ENCODE data around the gene HNF4A. TPM values are rescaled to one million over a fixed set of nuclear protein-coding genes. Genes with fewer than 3 reads are reported as not detected.

The HNF4A gene
- total and polyA plus RNA-seq, 2 of the 13 experiments (the other 11 are each of a cell fraction or from before 2014, with no cell fraction given), result 80.9 to 169 TPM

- TF ChIP-seq ZSCAN31 (CRISPR knock-in tag; IDR thresholded peaks at IDR 0.05; ENCODE audit: low read depth) (no peak), ZNF572 (CRISPR knock-in tag; IDR thresholded peaks at IDR 0.05) (0 out of 2 replicates have a peak, but pooled peaks have one; percentile 48), LCORL (IDR thresholded peaks at IDR 0.05) (no peak), LCORL (CRISPR knock-in tag; IDR thresholded peaks at IDR 0.05) (no peak), TRIM24 (CRISPR knock-in tag; IDR thresholded peaks at IDR 0.05) (no peak), ZNF275 (CRISPR knock-in tag; IDR thresholded peaks at IDR 0.05; ENCODE audit: borderline replicate concordance) (no peak), ZFYVE20 (CRISPR knock-in tag; IDR thresholded peaks at IDR 0.05; ENCODE audit: borderline replicate concordance, low read depth) (no peak), HNRNPUL1 (IDR thresholded peaks at IDR 0.05; ENCODE audit: low read depth, low read length) (no peak), ZC3H13 (CRISPR knock-in tag; IDR thresholded peaks at IDR 0.05) (0 out of 2 replicates have a peak, but pooled peaks have one; percentile 9), JARID2 (CRISPR knock-in tag; IDR thresholded peaks at IDR 0.05; ENCODE audit: insufficient replicate concordance) (no peak)
These were observed 58.8 kb downstream of the HNF4A start (continued) for GRCh38 chr20:44414346-44414714.

- Histone ChIP-seq H3K79me2 (ENCODE audit: insufficient read depth, low read length) (peaks cover 15% of the 10 kb centered on the region), H3K9me3 (ENCODE audit: low read length) (no peaks in the 10 kb centered on the region), H3K27ac (ENCODE audit: extremely low read length, insufficient read depth, low read length) (peak overlapping the region; percentile 87), H3K27me3 (ENCODE audit: control insufficient read depth in 1 of 2, insufficient read depth in 2 of 2, low read length in 2 of 2) (no peaks in the 10 kb centered on the region), H4K20me1 (ENCODE audit: insufficient read depth, low read length) (no peaks in the 10 kb centered on the region), H3K4me2 (ENCODE audit: low read depth, low read length) (0 out of 2 replicates have a peak overlapping the region, but pooled peaks have one; percentile 13), H3K4me3 (replicated peaks in 1 of 3; ENCODE audit: insufficient read depth in 1 of 3, low read depth in 2 of 3, low read length in 3 of 3) (no peak overlapping the region), H3K9ac (ENCODE audit: insufficient read depth, low read depth, low read length) (no peak overlapping the region), H3K36me3 (replicated peaks in 1 of 2; ENCODE audit: control insufficient read depth in 1 of 2, insufficient read depth in 2 of 2, low read length in 2 of 2) (peaks cover 63 to 78% of the 10 kb centered on the region in 2 experiments), H3K4me1 (ENCODE audit: insufficient read depth, low read length) (peaks cover 100% of the 10 kb centered on the region), H2AFZ (ENCODE audit: low read length) (no peak overlapping the region)
- DNase-seq (ENCODE audit: low spot score) (peak; percentile 52), ATAC-seq (no peak), FAIRE-seq (peak; percentile 21)
- intact Hi-C loops (cut with micrococcal nuclease; ENCODE audit: unreplicated experiment) (no loop called here), in situ Hi-C loops (cut with HindIII; ENCODE audit: extremely low pct_ligation_motif_present, low pct_unique_long_range_greater_than_20kb) (no loop called here)
- ChIA-PET POLR2A (interaction anchor here (1.1 to 11.5 kb wide), 9 partner anchors 8 to 63 kb away, joined by 3 to 556 read pairs (median 10); partner anchors contain the start of gene HNF4A), CTCF (ENCODE audit: low intra/inter-chr PET ratio, low total read pairs) (no interaction called here)
- no TSS peak for BruUV-seq (replicated peaks)
- TF ChIP-seq MTERF4 (CRISPR knock-in tag; IDR thresholded peaks at IDR 0.05) (no peak), ZHX2 (IDR thresholded peaks at IDR 0.05; ENCODE audit: low read depth) (no peak), ZHX2 (CRISPR knock-in tag; IDR thresholded peaks at IDR 0.05; ENCODE audit: borderline replicate concordance) (no peak), ZNF704 (CRISPR knock-in tag; IDR thresholded peaks at IDR 0.05; ENCODE audit: borderline replicate concordance) (no peak), MIXL1 (CRISPR knock-in tag; IDR thresholded peaks at IDR 0.05) (no peak), NCOA2 (CRISPR knock-in tag; IDR thresholded peaks at IDR 0.05) (peak; percentile 73)
These were observed 59.3 kb downstream of the HNF4A start for GRCh38 chr20:44414808-44415207.
